K562 (cell line): Measurements from ENCODE around the gene MACROD2. TPM values are rescaled to one million over a fixed set of nuclear protein-coding genes. Genes with fewer than 3 reads are reported as not detected.

Experiments used
- ATAC-seq: fragments of 200-7000 bp; cut with Tn5 transposase; 3 replicates; pipeline ENCODE4 v1.9.1; 2020; ENCODE audit warnings: moderate library complexity
- BruUV-seq: library from RNA; stranded (reverse); fragments of 400-500 nt; replicated peaks from 2 replicates; lab custom pipeline; 2021; lab: Mats Ljungman, UMichigan
- CTCF ChIA-PET: fragments of 300-600 bp; formaldehyde crosslinking; extraction: SDS; loops from one replicate; lab custom pipeline; 2021; ENCODE audit warnings: low intra/inter-chr PET ratio; lab: Yijun Ruan, JAX
- POLR2A ChIA-PET: fragments of 300-600, 350-650 bp; sonication (Branson Sonifier 250); formaldehyde crosslinking; extraction: SDS; loops from one replicate; lab custom pipeline; 2021; ENCODE audit warnings: antibody characterized with exemption, inconsistent platforms; lab: Yijun Ruan, JAX
- DNase-seq, 4 experiments: peaks; one replicate each; pipeline versions ENCODE4 v3.0.0 to v3.0.0-alpha.2; 2011 to 2018; ENCODE audit warnings: low spot score in 3 of 4, mixed read lengths in 3 of 4; ENCODE audit errors: extremely low read depth in 1 of 4
- FAIRE-seq: peaks from 2 replicates; lab custom pipeline; 2011; peaks lifted over from hg19 to GRCh38; lab: Jason Lieb, UNC
- H2AFZ ChIP-seq: 2 replicates; pipeline ENCODE4 v1.6.0; 2011; ENCODE audit warnings: low read depth, low read length, control low read depth, inconsistent platforms
- H3K27ac ChIP-seq: fragments of 200-600 bp; 3 replicates; pipeline ENCODE4 v1.8.0; 2011; ENCODE audit warnings: low read depth, mild to moderate bottlenecking, control low read depth, inconsistent platforms, low read length, moderate library complexity, mixed read lengths; ENCODE audit errors: extremely low read depth
- H3K27me3 ChIP-seq, 2 experiments: fragments of 300-600 bp in 1 of 2; 2 replicates in 1 of 2; 3 replicates in 1 of 2; pipeline versions ENCODE4 v1.6.0 to v1.8.0; 2011; ENCODE audit warnings: inconsistent platforms in 2 of 2, low read length in 2 of 2, mild to moderate bottlenecking in 1 of 2, mixed read lengths in 1 of 2, moderate library complexity in 1 of 2; ENCODE audit not compliant: control insufficient read depth in 2 of 2, insufficient read depth in 2 of 2
- H3K36me3 ChIP-seq: fragments of 300-600 bp; 3 replicates; pipeline ENCODE4 v1.8.0; 2011; ENCODE audit warnings: mild to moderate bottlenecking, low read length, inconsistent platforms; ENCODE audit not compliant: control insufficient read depth, insufficient read depth
- H3K4me1 ChIP-seq, 2 experiments: fragments of 200-600 bp in 1 of 2; replicated peaks in 1 of 2; 2 replicates in 1 of 2; 3 replicates in 1 of 2; pipeline versions ENCODE4 v1.5.1 to v1.8.0; 2011; ENCODE audit warnings: inconsistent platforms in 2 of 2, low read length in 2 of 2, mild to moderate bottlenecking in 1 of 2, mixed read lengths in 1 of 2, moderate library complexity in 1 of 2; ENCODE audit not compliant: control insufficient read depth in 2 of 2, insufficient read depth in 2 of 2
- H3K4me2 ChIP-seq: 2 replicates; pipeline ENCODE4 v1.6.1; 2011; ENCODE audit warnings: low read length, control low read depth, inconsistent platforms, mixed read lengths; ENCODE audit not compliant: insufficient read depth
- H3K4me3 ChIP-seq: fragments of 200-600 bp; sonication (generic), shearing (Covaris generic); 2 replicates; pipeline ENCODE4 v1.5.1; 2016; ENCODE audit warnings: control low read depth, inconsistent platforms
- H3K79me2 ChIP-seq: fragments of 200-600 bp; 3 replicates; pipeline ENCODE4 v1.8.0; 2011; ENCODE audit warnings: low read length, inconsistent platforms; ENCODE audit not compliant: control insufficient read depth, insufficient read depth
- H3K9ac ChIP-seq, 2 experiments: 2 replicates each; pipeline versions ENCODE4 v1.6.0 to v1.6.1; 2011; ENCODE audit warnings: low read depth in 2 of 2, low read length in 2 of 2, control low read depth in 1 of 2, inconsistent platforms in 1 of 2, mild to moderate bottlenecking in 1 of 2, mixed read lengths in 1 of 2; ENCODE audit not compliant: insufficient read depth in 1 of 2
- H3K9me1 ChIP-seq: one replicate; pipeline ENCODE4 v1.6.0; 2011; ENCODE audit warnings: inconsistent platforms, mild to moderate bottlenecking, low read length, moderate library complexity; ENCODE audit not compliant: control insufficient read depth, insufficient read depth
- H3K9me3 ChIP-seq: replicated peaks from 2 replicates; pipeline ENCODE4 v1.5.1; 2011; ENCODE audit warnings: low read depth, low read length, inconsistent platforms; ENCODE audit not compliant: control insufficient read depth, insufficient read depth
- H4K20me1 ChIP-seq: replicated peaks from 2 replicates; pipeline ENCODE4 v1.6.1; 2011; ENCODE audit warnings: low read length, inconsistent platforms, mixed read lengths; ENCODE audit not compliant: control insufficient read depth, insufficient read depth
- CREB3L1 ChIP-seq: fragments of 450-650 bp; IDR thresholded peaks from 2 replicates; pipeline ENCODE4 v1.6.1; 2014; ENCODE audit warnings: low read depth, mild to moderate bottlenecking, moderate library complexity, borderline replicate concordance
- DLX4 ChIP-seq: fragments of 250-450 bp; sonication (Bioruptor Pico); IDR thresholded peaks from 2 replicates; pipeline ENCODE4 v1.6.1; 2021; ENCODE audit warnings: mild to moderate bottlenecking
- ETS2 ChIP-seq: IDR thresholded peaks from 2 replicates; pipeline ENCODE4 v1.6.1; 2016; ENCODE audit warnings: borderline replicate concordance, missing genetic modification characterization, mild to moderate bottlenecking, moderate library complexity, missing compliant biosample characterization; ENCODE audit not compliant: poor library complexity, severe bottlenecking
- FOXA1 ChIP-seq: fragments of 450-650 bp; IDR thresholded peaks from 2 replicates; pipeline ENCODE4 v1.6.1; 2016; ENCODE audit warnings: mild to moderate bottlenecking, borderline replicate concordance
- GABPB2 ChIP-seq: fragments of 250-450 bp; sonication (Bioruptor Pico); conservative IDR thresholded peaks from 2 replicates; pipeline ENCODE4 v1.5.1; 2021; ENCODE audit warnings: mild to moderate bottlenecking
- HDAC8 ChIP-seq: fragments of 450-650 bp; IDR thresholded peaks from 2 replicates; pipeline ENCODE4 v1.6.1; 2016; ENCODE audit warnings: mild to moderate bottlenecking, missing genetic modification characterization, moderate library complexity, missing compliant biosample characterization
- ILF3 ChIP-seq: fragments of 450-650 bp; IDR thresholded peaks from 2 replicates; pipeline ENCODE4 v1.6.1; 2018; ENCODE audit warnings: antibody characterized with exemption, mild to moderate bottlenecking, moderate library complexity, borderline replicate concordance
- MCM5 ChIP-seq: fragments of 450-650 bp; IDR thresholded peaks from 2 replicates; pipeline ENCODE4 v1.6.1; 2016; ENCODE audit warnings: low read depth
- NR2C2 ChIP-seq, 2 experiments: fragments of 200-800 bp in 1 of 2; sonication (Bioruptor generic) in 1 of 2; sonication (generic) in 1 of 2; formaldehyde crosslinking in 1 of 2; IDR thresholded peaks; 2 replicates each; pipeline versions ENCODE4 v1.6.1 to v1.8.0; 2016 to 2022; ENCODE audit warnings: mild to moderate bottlenecking in 1 of 2, missing compliant biosample characterization in 1 of 2, missing genetic modification characterization in 1 of 2, missing genetic modification reagents in 1 of 2
- NUFIP1 ChIP-seq: fragments of 450-650 bp; IDR thresholded peaks from 2 replicates; pipeline ENCODE4 v1.6.1; 2018; ENCODE audit not compliant: partially characterized antibody
- TAF1 ChIP-seq: IDR thresholded peaks from 2 replicates; pipeline ENCODE4 v1.6.1; 2011; ENCODE audit warnings: mild to moderate bottlenecking, low read length, moderate library complexity; ENCODE audit not compliant: insufficient read depth, control insufficient read depth, severe bottlenecking; ENCODE audit errors: extremely low read depth
- TEAD4 ChIP-seq, 2 experiments: sonication (generic) in 1 of 2; formaldehyde crosslinking in 1 of 2; IDR thresholded peaks; 2 replicates each; pipeline versions ENCODE4 v1.6.1 to v1.8.0; 2012 to 2022; ENCODE audit warnings: borderline replicate concordance in 1 of 2, inconsistent platforms in 1 of 2, low read length in 1 of 2, mild to moderate bottlenecking in 1 of 2, missing genetic modification reagents in 1 of 2
- TFE3 ChIP-seq: fragments of 450-650 bp; formaldehyde crosslinking; IDR thresholded peaks from 2 replicates; pipeline ENCODE4 v1.4.0; 2020; ENCODE audit warnings: mild to moderate bottlenecking, mixed read lengths
- THAP7 ChIP-seq: fragments of 250-450 bp; sonication (Bioruptor Pico); IDR thresholded peaks from 2 replicates; pipeline ENCODE4 v1.5.0; 2021
- ZFP91 ChIP-seq: sonication (generic); formaldehyde crosslinking; IDR thresholded peaks from 2 replicates; pipeline ENCODE4 v1.8.0; 2022; ENCODE audit warnings: mild to moderate bottlenecking, missing genetic modification reagents
- WGBS: fragments of 100-300 bp; shearing (Covaris generic); methylation state at CpG from one replicate; pipeline ENCODE4 v1.1.6; 2016; ENCODE audit warnings: low coverage, mixed read lengths; ENCODE audit not compliant: insufficient coverage; ENCODE audit errors: missing lambda C conversion rate; 5-methylcytosine and 5-hydroxymethylcytosine counted together
- in situ Hi-C: fragments of 300-500 bp; cut with MboI; formaldehyde crosslinking; loops from 4 replicates; pipeline ENCODE4 v1.15.0; 2018; ENCODE audit warnings: inconsistent platforms, mixed read lengths
- intact Hi-C: fragments of 100-400 bp; cut with micrococcal nuclease; formaldehyde crosslinking; loops from 2 replicates; pipeline ENCODE4 v1.14.2; 2022
- polyA plus RNA-seq, 8 experiments: library from polyadenylated mRNA; depleted of rRNA in 4 of 8; stranded (reverse) in 5 of 8; unstranded in 3 of 8; fragments of >200 nt; fragmentation: Nextera tagmentation in 2 of 8; fragmentation: Illumina TruSeq in 1 of 8; extraction: Ambion mirVana in 2 of 8; extraction: Trizol in 1 of 8; gene quantifications; 2 replicates each; pipeline versions ENCODE4 v1.2.1 to v1.2.3, GENCODE V29; 2011 to 2014; ENCODE audit warnings: inconsistent platforms in 1 of 8, missing spikeins in 1 of 8
- total RNA-seq, 7 experiments: library from RNA; depleted of rRNA in 6 of 7; stranded (reverse); fragments of >200 nt in 6 of 7; fragmentation: Illumina TruSeq in 2 of 7; extraction: Trizol in 2 of 7; gene quantifications; 2 replicates each; pipeline versions ENCODE4 v1.2.1 to v1.2.3, GENCODE V29; 2011 to 2021; ENCODE audit warnings: low replicate concordance in 1 of 7

Gene MACROD2
- total and polyA plus RNA-seq, 9 of the 15 experiments (the other 6 are each of a cell fraction or from before 2014, with no cell fraction given), result not detected

GRCh38 chr20:14986656-14987055, 991.3 kb downstream of the MACROD2 start:
- no peak overlapping the region for H2AFZ ChIP-seq
- no peak overlapping the region for H3K4me3 ChIP-seq
- intact Hi-C loops, result no loop called here
- TF ChIP-seq NUFIP1 (no peak), ZFP91 (CRISPR knock-in tag) (no peak), MCM5 (no peak), TFE3 (CRISPR knock-in tag) (no peak), CREB3L1 (no peak), FOXA1 (no peak), GABPB2 (no peak), ILF3 (no peak), DLX4 (CRISPR knock-in tag) (no peak), TEAD4 (IDR thresholded peaks at IDR 0.05; ENCODE audit: low read length) (no peak), TEAD4 (CRISPR knock-in tag; IDR thresholded peaks at IDR 0.05; ENCODE audit: borderline replicate concordance) (no peak), THAP7 (CRISPR knock-in tag) (no peak), NR2C2 (CRISPR knock-in tag; IDR thresholded peaks at IDR 0.05) (no peak), NR2C2 (tag; IDR thresholded peaks at IDR 0.05) (no peak), TAF1 (no peak), ETS2 (tag) (no peak), HDAC8 (tag) (no peak)
- no peaks in the 10 kb centered on the region for H3K9me1 ChIP-seq
- no peaks in the 10 kb centered on the region for H3K27me3 ChIP-seq
- H3K9me3 ChIP-seq, result no peaks in the 10 kb centered on the region
- no peaks in the 10 kb centered on the region for H3K79me2 ChIP-seq
- ChIA-PET POLR2A (no interaction called here), CTCF (no interaction called here)
- H3K36me3 ChIP-seq, result no peaks in the 10 kb centered on the region
- no TSS peak for BruUV-seq
- no peak overlapping the region for H3K4me2 ChIP-seq
- H4K20me1 ChIP-seq, result no peaks in the 10 kb centered on the region
- in situ Hi-C loops, result no loop called here
- H3K9ac ChIP-seq, result no peak overlapping the region
- WGBS, result 0% methylated on average over 3 of the region's 7 CpGs
- FAIRE-seq, result no peak
- H3K4me1 ChIP-seq, result no peaks in the 10 kb centered on the region
- no peak overlapping the region for H3K27ac ChIP-seq
- DNase-seq, result no peak
- ATAC-seq, result no peak
